Colonic mucosa (tissue), 4 donors: ENCODE data around the gene LGI2. TPM values are rescaled to one million over a fixed set of nuclear protein-coding genes. Genes with fewer than 3 reads are reported as not detected.
"Not testable (repeated sequence)": the region's sequence is repeated elsewhere in the genome, so short reads cannot be mapped to it uniquely, and the experiment has no call there.

Experiments used
- DNase-seq: peaks from one replicate; pipeline ENCODE4 v3.0.0-alpha.2; 2020
- H3K27ac ChIP-seq: fragments of 200-600 bp; one replicate; pipeline ENCODE4 v1.8.0; 2021
- H3K27me3 ChIP-seq: fragments of 200-600 bp; one replicate; pipeline ENCODE4 v1.8.0; 2021
- H3K36me3 ChIP-seq: fragments of 200-600 bp; one replicate; pipeline ENCODE4 v1.8.0; 2021
- H3K4me1 ChIP-seq: fragments of 200-600 bp; one replicate; pipeline ENCODE4 v1.8.0; 2021; ENCODE audit warnings: mild to moderate bottlenecking
- H3K4me3 ChIP-seq: fragments of 200-600 bp; one replicate; pipeline ENCODE4 v1.8.0; 2021
- H3K9ac ChIP-seq, 2 donors: one replicate each; pipeline ENCODE4 v1.7.0; 2013; ENCODE audit warnings: control low read depth in 2 of 2, low read depth in 2 of 2, low read length in 2 of 2
- H3K9me3 ChIP-seq: fragments of 200-600 bp; one replicate; pipeline ENCODE4 v1.8.0; 2021
- CTCF ChIP-seq: fragments of 200-600 bp; IDR thresholded peaks from one replicate; pipeline ENCODE4 v1.8.0; 2022; ENCODE audit warnings: antibody characterized with exemption, mild to moderate bottlenecking
- intact Hi-C: fragments of 100-400 bp; cut with DNase I; formaldehyde crosslinking; loops from one replicate; pipeline ENCODE4 v1.14.1; 2022
- total RNA-seq, 2 donors: library from RNA; stranded (reverse); fragmentation: NEBNext Ultra II Directional in 1 of 2; extraction: Animal tissue kit (Norgen Biotek cat#: 25700) in 1 of 2; gene quantifications; one replicate each; pipeline ENCODE4 v1.2.1, GENCODE V29; 2021
- donor health status: healthy.
- donor health status: DM: no; HTN: no; CAD: no.
- donor health status: DM: no; HTN: no; CAD: no.

The LGI2 gene
- total RNA-seq, 2 donors from 2014 or later: 0.32 to 0.82 TPM

- H3K4me3 ChIP-seq: no peak overlapping the region
- no peaks in the 10 kb centered on the region for H3K4me1 ChIP-seq
- H3K27me3 ChIP-seq: peaks cover 26% of the 10 kb centered on the region
- no peak for TF ChIP-seq CTCF
- no peak for DNase-seq
- H3K27ac ChIP-seq: no peak overlapping the region
- H3K36me3 ChIP-seq: no peaks in the 10 kb centered on the region
- intact Hi-C loops: no loop called here
- H3K9me3 ChIP-seq: no peaks in the 10 kb centered on the region
- no peak overlapping the region for H3K9ac ChIP-seq
Measured at GRCh38 chr4:25028851-25029250, 1.9 kb downstream of the LGI2 start.

GRCh38 chr4:25022766-25023165 lies 8.0 kb downstream of the LGI2 start:
- H3K9ac ChIP-seq: no peak overlapping the region
- no peaks in the 10 kb centered on the region for H3K4me1 ChIP-seq
- TF ChIP-seq CTCF: no peak
- H3K9me3 ChIP-seq: no peaks in the 10 kb centered on the region
- intact Hi-C loops: no loop called here
- H3K27me3 ChIP-seq: no peaks in the 10 kb centered on the region
- no peak for DNase-seq
- no peak overlapping the region for H3K27ac ChIP-seq
- H3K4me3 ChIP-seq: no peak overlapping the region
- no peaks in the 10 kb centered on the region for H3K36me3 ChIP-seq

- intact Hi-C loops: no loop called here
- Histone ChIP-seq H3K9me3 (no peaks in the 10 kb centered on the region), H3K4me3 (no peak overlapping the region), H3K27ac (no peak overlapping the region), H3K36me3 (no peaks in the 10 kb centered on the region), H3K4me1 (no peaks in the 10 kb centered on the region), H3K27me3 (no peaks in the 10 kb centered on the region), H3K9ac (no peak overlapping the region)
- DNase-seq: no peak
- no peak for TF ChIP-seq CTCF
Measured at GRCh38 chr4:25021216-25021615, 9.5 kb downstream of the LGI2 start.

- Histone ChIP-seq H3K9ac (no peak overlapping the region), H3K9me3 (no peaks in the 10 kb centered on the region), H3K4me3 (no peak overlapping the region), H3K27ac (no peak overlapping the region), H3K27me3 (no peaks in the 10 kb centered on the region), H3K4me1 (no peaks in the 10 kb centered on the region), H3K36me3 (no peaks in the 10 kb centered on the region)
- no peak for DNase-seq
- TF ChIP-seq CTCF: no peak
- intact Hi-C loops: no loop called here
Measured at GRCh38 chr4:25020236-25020635, 10.5 kb downstream of the LGI2 start.

- no peak for DNase-seq
- H3K27ac ChIP-seq: no peak overlapping the region
- TF ChIP-seq CTCF: no peak
- H3K9me3 ChIP-seq: no peaks in the 10 kb centered on the region
- H3K27me3 ChIP-seq: no peaks in the 10 kb centered on the region
- H3K4me3 ChIP-seq: no peak overlapping the region
- intact Hi-C loops: no loop called here
- no peaks in the 10 kb centered on the region for H3K4me1 ChIP-seq
- no peak overlapping the region for H3K9ac ChIP-seq
- H3K36me3 ChIP-seq: no peaks in the 10 kb centered on the region
Measured at GRCh38 chr4:25019501-25019900, 11.2 kb downstream of the LGI2 start.

- no peak for DNase-seq
- Histone ChIP-seq H3K36me3 (no peaks in the 10 kb centered on the region), H3K9ac (no peak overlapping the region), H3K9me3 (no peaks in the 10 kb centered on the region), H3K27ac (no peak overlapping the region), H3K27me3 (no peaks in the 10 kb centered on the region), H3K4me3 (no peak overlapping the region), H3K4me1 (no peaks in the 10 kb centered on the region)
- intact Hi-C loops: no loop called here
- no peak for TF ChIP-seq CTCF
Measured at GRCh38 chr4:25015012-25015411, 15.7 kb downstream of the LGI2 start.

- H3K27ac ChIP-seq, H3K9me3 ChIP-seq, H3K9ac ChIP-seq, H3K36me3 ChIP-seq, DNase-seq, H3K27me3 ChIP-seq, H3K4me3 ChIP-seq, H3K4me1 ChIP-seq, intact Hi-C loops: not testable (repeated sequence)
Measured at GRCh38 chr4:25014662-25014983, 16.1 kb downstream of the LGI2 start.
